ENCODE measurements around the gene DNAJB13.

DNA sequence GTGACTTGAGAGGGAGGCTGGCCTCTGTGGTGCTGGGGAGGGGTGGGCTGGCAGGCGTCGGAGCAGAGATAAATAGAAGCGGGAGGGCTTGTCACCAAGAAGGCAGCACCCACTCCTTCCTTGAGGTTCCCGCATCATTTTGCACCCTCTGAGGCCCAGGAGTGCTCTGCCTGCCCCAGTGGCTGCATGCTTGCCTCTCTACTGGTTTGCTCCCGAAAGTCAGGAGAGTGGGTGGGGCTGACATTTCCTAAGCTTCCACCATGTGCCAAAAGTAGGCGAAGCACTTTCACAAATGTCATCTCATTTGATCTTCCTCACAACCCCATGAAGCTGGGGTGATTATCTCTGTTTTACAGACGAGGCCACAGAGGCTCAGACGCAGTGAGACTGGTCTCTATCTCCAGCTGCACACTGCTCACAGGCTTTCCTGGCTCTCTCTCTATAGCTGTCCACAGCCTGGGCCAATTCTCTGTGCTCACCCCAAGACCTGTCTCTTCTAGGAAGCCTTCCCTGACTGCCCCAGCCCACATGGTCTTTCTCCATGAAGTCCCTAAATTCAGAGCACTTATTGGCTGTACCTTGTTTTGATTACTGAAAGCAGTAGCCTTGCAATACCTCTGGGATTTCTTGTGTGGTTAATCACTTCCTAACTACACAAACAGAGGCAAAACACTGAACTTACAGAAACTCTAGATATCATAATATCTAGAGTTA, 60.7 kb downstream of the DNAJB13 start:
- TF ChIP-seq, protein P1, sequence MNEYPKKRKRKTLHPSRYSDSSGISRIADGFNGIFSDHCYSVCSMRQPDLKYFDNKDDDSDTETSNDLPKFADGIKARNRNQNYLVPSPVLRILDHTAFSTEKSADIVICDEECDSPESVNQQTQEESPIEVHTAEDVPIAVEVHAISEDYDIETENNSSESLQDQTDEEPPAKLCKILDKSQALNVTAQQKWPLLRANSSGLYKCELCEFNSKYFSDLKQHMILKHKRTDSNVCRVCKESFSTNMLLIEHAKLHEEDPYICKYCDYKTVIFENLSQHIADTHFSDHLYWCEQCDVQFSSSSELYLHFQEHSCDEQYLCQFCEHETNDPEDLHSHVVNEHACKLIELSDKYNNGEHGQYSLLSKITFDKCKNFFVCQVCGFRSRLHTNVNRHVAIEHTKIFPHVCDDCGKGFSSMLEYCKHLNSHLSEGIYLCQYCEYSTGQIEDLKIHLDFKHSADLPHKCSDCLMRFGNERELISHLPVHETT (tag by site-specific recombination; IDR thresholded peaks at IDR 0.05): no peak
- TF ChIP-seq ZNF530 (tag by site-specific recombination; IDR thresholded peaks at IDR 0.05; ENCODE audit: low read depth): no peak
- TF ChIP-seq ZBTB8A (tag by site-specific recombination; IDR thresholded peaks at IDR 0.05): no peak
- TF ChIP-seq, protein P2, sequence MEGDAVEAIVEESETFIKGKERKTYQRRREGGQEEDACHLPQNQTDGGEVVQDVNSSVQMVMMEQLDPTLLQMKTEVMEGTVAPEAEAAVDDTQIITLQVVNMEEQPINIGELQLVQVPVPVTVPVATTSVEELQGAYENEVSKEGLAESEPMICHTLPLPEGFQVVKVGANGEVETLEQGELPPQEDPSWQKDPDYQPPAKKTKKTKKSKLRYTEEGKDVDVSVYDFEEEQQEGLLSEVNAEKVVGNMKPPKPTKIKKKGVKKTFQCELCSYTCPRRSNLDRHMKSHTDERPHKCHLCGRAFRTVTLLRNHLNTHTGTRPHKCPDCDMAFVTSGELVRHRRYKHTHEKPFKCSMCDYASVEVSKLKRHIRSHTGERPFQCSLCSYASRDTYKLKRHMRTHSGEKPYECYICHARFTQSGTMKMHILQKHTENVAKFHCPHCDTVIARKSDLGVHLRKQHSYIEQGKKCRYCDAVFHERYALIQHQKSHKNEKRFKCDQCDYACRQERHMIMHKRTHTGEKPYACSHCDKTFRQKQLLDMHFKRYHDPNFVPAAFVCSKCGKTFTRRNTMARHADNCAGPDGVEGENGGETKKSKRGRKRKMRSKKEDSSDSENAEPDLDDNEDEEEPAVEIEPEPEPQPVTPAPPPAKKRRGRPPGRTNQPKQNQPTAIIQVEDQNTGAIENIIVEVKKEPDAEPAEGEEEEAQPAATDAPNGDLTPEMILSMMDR (tag by site-specific recombination; IDR thresholded peaks at IDR 0.05): no peak
- no peak for TF ChIP-seq MEIS1 (CRISPR knock-in tag; IDR thresholded peaks at IDR 0.05; ENCODE audit: borderline replicate concordance)
- TF ChIP-seq ZNF202 (tag by site-specific recombination; IDR thresholded peaks at IDR 0.05; ENCODE audit: borderline replicate concordance): no peak
- TF ChIP-seq ZNF501 (tag by site-specific recombination; IDR thresholded peaks at IDR 0.05): no peak
- TF ChIP-seq SP2 (tag by site-specific recombination; IDR thresholded peaks at IDR 0.05): no peak
- TF ChIP-seq ZNF2 (tag by site-specific recombination; IDR thresholded peaks at IDR 0.05): no peak
- TF ChIP-seq ZNF48 (tag by site-specific recombination; IDR thresholded peaks at IDR 0.05): no peak
- no peak for TF ChIP-seq YY1 (tag by site-specific recombination; IDR thresholded peaks at IDR 0.05)
- TF ChIP-seq ZNF776 (tag by site-specific recombination; IDR thresholded peaks at IDR 0.05; ENCODE audit: borderline replicate concordance): no peak
- TF ChIP-seq YY2 (tag by site-specific recombination; IDR thresholded peaks at IDR 0.05): no peak
- TF ChIP-seq ZNF292 (tag by site-specific recombination; IDR thresholded peaks at IDR 0.05; ENCODE audit: borderline replicate concordance, low read depth): no peak

Measured in HEK293 (cell line).